ENCODE data around the gene IPPK.
"Not testable (repeated sequence)": the region's sequence is repeated elsewhere in the genome, so short reads cannot be mapped to it uniquely, and the experiment has no call there.

Gene IPPK

DNA sequence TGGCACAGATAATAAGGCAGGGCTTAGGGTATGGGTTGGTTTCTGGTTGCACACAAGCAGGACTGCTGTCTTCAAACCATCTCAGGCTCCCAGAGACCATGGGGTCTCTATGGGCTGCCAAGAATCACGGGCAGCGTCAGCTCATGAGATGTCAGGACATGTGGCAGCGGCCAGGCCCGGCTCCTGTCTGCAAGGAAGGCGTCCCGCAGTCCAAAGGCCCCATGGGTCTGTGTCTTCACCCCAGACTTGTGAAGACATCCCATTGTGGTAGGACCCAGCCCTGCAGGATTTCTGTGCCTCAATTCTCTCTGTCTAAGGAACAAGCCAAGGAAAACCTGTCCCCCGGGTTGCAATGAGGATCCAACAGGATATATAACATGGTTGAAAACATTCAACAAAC lies 32.6 kb downstream of the IPPK start:
- DNase-seq (ENCODE audit: low spot score): no peak

DNA sequence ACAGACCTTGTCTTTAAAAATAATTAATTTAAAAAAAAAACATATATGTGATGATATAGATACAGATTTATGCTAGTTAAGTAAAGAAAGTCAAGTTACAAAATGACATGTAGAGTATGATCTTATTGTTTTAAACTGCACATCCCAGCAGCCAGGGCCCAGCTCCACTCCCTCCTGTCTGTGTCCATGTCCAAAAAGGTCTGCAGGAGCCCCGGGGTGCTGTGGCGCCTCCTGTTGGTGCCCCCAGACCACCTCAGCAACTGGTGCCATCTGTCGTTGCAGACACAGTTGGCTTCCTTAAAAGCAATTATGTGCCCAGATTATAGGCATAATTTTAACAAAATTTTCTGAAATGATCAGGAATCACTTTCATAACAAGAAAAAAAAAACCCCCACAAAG lies 33.3 kb downstream of the IPPK start:
- DNase-seq (ENCODE audit: low spot score): no peak

DNA sequence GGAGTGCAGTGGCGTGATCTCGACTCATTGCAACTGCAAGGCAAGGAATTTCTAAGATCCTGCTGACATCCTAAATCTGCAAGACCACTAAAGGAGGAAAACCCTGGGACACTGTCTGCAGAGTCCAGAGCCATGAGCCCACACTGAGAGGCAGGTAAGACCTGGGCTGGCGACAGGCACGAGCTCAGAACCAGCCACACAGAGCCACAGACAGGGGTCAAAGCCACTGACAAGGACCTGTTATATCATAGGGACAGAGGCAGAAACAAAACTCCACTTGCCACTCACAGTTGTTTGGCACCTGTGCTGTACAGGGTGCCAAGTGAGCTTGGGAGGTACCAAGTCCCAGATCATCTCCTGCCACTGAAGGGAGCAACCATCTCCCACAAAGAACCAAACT lies 34.2 kb downstream of the IPPK start:
- no peak for DNase-seq (ENCODE audit: low spot score)

DNA sequence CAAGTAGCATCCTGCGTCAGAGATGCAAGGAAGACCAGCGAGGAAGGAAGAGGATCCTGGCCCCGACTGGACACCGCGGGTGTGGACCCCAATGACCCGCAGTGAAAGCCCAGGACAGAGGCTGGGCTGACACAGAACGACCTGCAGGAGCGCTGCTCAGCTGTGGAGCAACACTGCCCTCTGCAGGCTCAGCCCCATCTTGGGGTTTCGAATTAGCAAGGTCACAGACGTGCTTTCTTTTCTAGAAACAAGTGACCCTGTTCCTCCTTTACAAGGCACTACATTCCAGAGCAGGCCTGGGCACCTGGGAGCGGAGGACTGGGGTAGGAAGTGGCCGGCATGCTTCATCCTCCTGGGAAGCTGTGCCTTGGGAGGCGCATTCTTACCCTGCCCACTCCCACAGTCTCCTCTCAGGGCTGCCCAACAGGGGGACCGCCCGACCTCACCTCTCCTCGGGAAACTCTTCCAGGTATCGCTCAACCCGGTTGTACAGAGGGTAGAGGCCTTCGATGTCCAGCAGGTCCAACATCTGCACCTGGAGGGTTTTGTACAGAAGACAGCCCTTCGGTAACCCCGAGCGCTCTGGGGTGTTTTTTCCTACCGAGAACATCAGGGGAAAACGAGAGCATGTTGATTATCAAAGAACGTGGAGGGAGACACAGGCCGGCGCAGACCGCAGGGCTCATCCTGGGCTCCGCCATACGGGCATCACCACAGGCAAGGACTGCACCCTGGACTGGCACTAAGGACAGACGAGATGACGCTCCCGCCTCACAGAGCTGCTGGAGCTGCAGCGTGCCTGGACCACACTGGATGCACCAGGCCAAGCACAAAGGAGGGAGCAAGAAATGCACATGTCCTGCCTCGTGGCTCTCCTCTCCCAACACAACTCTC lies 35.0 kb downstream of the IPPK start:
- DNase-seq (ENCODE audit: low spot score): peak; percentile 60

DNA sequence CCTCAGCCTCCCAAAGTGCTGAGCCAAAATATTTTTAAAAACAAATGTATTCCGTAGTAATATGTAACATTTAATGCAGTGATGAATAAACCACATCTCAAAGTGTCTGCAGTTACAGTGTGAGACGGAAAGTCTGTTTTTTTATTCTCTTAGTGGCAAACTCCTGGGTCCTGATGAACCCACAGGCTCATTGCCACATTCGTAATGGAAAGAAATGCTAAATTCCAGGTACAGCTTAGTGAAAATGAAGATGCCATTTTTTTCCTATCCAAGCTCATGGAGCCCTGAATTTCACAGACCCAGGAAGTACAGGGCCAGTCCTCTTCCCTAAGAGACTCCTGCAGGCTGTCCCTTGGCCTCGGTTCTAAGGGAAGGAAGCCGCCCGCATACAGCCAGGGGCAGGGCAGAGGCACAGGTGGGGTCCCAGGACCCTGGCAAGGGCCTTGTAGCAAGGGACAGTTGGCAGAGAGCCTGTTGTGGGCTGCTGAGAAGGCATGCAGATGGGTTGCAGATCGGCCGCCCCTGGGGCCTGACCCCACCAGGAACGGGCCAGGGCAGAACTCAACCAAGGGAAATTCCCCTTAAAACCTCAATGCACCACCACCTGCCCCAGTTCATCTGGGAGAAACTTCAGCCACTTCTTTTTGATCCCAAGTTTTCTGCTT lies 36.2 kb downstream of the IPPK start:
- no peak for DNase-seq (ENCODE audit: low spot score)

DNA sequence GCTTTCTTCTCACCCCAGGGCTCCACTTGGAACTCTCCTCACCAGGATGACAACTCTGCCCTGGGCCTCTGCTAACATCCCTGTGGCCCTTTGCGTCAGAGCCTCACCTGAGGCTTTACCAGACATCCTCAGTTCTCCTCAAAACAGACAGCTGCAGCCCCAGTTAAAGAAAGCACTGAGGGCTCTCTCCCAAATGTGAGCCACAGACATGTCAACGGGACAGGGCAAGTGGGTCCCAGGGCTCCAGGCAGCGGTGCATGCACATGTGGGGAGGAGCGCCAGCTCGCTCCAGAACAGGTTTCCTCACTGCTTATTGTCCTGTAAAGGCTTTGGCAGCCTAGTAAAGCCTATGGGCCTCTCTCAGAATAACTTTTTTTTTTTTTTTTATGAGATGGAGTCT lies 37.3 kb downstream of the IPPK start:
- no peak for DNase-seq (ENCODE audit: low spot score)

DNA sequence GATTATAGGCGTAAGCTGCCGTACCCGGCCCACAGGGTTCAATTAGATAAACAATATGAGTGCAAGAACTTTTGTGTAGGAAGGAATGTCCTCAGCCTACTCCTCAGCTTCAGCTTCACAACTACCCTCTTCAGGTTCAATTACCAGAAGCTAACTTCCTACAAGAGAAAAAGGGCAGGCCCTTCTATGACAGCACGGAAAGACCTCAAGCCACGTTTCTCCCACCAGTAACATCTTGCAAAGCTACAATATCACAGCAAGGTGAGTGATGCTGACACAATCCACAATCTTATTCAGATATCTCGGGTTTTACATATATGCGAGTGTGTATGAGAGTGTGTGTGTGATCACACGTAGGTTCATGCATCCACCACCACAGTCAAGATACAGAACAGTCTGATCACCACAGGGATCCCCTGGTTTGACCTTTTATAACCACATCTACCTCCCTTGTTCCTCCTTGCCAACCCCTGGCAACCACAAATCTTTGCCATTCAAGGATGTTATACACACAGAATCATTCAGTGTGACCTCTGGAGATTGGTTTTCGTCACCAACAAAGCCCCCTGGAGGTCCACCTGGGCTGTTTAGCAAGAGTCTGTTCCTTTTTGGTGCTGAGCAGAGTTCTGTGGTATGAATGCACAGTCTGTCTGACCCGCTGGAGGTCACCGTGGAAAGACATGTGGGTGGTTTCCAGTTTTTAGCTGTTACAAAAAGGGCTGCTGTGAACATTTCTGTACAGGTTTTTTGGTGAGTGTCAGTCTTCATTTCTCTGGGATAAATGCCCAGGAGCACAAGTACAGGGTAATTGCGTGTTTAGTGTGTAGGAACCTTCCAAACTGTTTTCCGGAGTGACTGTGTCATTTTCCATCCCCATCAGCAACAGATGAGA lies 38.2 kb downstream of the IPPK start:
- DNase-seq (ENCODE audit: low spot score): no peak

DNA sequence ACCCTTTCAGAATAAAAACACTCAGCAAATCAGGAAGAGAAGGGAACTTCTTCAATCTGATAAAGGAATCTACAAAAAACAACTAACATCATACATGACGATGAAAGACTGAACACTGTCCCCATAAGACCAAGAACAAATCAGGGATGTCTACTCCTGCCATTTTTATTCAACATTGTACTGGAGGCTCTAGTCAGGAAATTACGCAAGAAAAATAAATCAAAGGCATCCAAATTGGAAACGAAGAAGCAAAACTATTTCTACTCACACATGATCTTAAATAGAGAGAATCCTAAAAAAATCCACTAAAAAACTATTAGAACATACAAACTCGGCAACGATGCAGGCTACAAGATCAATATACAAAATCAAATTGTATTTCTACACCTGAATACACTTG lies 42.3 kb downstream of the IPPK start:
- no peak for DNase-seq (ENCODE audit: low spot score)

DNA sequence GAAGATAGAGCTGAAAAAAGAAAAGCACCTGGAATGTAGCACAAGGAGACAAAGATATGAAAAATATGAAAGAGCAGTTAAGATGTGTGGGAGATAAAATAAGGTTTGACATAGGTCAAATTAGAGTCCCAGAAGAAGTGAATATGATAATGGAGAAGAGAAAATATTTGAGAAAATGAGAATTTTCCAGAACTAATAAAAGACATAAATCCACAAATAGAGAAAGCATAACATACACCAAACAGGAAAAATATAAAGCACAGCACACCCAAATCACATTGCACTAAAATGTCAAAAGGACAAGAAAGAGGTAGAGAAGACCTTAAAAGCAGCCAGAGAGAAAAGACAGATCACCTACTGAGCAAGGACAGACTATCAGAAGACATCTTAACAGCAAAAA lies 43.4 kb downstream of the IPPK start:
- DNase-seq (ENCODE audit: low spot score): no peak

DNA sequence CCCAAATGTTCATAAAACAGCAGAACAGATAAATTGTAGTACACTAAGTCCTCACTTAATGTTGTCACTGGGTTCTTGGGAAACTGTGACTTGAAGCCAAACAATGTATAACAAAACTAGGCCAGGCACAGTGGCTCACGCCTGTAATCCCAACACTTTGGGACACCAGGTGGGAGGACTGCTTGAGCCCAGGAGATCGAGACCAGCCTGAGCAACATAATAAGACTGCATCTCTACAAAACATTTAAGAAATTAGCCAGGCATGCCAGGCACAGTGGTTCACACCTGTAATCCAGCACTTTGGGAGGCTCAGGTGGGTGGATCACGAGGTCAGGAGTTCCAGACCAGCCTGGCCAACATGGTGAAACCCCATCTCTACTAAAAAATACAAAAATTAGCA lies 46.0 kb downstream of the IPPK start:
- DNase-seq (ENCODE audit: low spot score): not testable (repeated sequence)

DNA sequence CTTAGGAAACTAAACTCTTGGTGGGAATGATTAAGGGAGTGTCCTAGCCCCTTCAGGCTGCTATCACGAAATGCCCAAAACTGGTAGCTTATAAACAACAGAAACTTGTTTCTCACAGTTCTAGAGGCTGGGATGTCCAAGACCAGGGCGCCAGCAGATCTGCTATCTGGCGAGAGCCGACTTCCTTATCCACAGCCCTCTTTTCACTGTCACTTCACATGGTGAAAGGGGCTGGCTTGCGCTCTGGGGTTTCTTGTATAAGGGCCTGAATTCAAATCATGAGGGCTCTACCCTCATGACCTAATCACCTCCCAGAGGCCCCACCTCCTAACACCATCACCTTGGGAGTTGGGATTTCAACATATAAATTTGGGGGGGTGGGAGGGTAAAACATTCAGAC lies 49.1 kb downstream of the IPPK start:
- no peak for DNase-seq (ENCODE audit: low spot score)

DNA sequence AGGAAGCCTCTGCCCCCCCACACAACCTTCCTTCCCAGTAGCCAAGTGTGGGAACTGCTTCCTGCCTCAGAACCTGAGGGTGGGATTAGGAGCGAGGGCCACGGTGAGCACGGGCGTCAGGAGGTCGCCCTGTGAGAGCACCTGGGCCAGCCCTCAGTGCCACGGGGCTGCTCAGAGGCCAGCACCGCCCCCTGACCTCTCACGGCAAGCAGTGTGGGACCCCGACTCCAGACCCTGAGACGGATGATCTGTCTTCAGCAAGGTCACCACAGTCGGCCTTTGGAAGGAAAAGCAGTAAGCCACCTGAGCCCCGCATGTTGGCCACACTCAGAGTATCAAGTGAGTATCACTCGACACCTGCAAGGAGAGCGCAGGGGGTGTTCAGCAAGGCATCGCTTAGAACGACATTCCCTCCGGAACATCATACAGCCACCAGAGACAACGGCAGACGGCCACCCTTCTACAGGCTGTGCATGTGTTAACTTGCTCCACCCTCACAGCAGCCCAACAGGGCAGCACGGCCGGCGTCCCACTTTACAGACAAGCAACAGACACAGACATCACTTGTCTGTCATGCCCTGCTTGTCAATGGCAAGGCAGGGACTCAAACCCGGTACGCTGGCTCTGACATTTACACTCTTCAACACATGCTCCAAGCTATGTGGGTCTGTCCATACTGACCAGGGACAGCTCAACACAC lies 50.2 kb downstream of the IPPK start:
- DNase-seq (ENCODE audit: low spot score): no peak

DNA sequence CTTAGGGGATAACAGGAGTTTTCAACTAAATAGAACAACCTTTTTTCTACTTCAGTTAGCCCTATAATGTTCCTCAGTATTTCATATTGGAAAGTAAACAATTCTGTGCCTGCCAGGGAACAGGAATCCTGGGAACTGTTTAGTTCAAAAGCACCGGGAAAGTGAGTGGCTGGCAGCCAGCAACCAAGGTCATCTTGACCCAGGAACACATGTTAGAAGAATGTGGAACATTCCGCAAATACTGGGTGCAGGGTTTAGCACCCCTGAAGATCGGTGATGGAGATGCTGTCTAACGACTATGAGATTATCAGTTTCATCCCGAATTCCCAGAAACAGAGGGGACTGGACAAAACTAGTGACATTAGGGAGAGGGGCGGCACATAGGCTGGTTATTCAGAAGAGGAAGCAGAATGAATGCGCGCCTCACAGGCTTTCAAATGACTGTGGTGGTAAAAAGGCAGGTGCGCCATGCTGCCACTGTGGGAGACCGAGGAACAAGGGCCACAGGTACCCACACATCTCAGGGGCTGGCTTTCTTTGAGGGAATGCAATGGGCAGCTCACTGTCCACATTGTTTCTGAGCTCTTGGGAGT lies 51.2 kb downstream of the IPPK start:
- DNase-seq (ENCODE audit: low spot score): no peak

DNA sequence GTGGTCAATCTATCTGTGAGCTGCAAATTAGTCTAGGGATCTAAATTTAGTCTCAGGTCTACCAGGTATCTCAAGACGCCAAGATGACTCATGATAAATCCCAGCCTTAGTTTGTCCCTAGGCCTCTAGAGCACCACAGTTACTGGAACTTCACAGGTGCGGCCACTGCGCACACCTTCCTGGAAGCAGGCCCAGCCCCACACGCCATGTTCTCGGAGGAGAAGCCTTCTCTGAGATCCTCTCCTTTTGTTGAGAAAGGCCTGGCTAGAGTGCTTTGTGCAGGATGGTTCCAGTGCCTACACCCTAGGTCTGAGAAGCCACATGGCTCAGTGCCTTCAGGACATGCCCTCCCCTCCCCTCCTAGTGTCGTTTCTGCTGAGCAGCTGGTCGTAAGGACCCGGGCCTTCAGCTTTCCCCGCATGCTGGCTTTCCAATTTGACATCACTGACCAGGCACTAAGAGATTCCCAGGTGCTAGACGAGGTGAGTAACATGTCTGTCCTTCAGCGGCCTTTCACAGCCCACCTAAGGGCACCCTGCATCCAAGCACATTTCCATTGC lies 51.9 kb downstream of the IPPK start:
- DNase-seq (ENCODE audit: low spot score): no peak

DNA sequence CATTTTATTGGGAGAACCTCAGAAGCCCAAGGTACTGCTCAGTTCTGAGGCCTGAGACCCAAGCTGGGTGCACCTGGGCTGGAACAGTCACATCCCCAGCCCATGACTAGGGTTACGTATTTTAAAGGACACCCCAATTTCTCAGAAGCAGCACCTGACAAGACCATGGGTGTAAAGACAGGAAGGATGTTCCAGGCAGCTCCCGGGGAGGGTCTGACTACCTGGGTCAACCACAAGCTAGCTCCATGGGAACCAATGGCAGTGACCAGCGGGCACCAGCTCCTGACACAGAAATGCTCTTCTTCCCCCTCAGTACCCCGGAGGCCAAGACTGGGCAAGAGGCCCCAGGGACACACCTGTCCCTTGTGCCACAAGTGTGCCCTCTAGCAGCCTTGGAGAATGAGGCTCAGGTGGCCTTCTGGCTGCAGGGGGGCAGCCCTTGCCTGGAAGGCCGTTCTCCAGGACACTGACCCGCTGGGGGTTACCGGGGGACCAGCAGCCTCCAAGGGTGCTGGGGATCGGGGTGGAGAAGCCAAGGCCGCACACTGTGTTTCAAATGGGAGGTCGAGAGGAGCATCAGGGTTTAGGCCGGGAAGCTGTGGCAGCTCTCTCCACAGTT lies 52.6 kb downstream of the IPPK start:
- no peak for DNase-seq (ENCODE audit: low spot score)

DNA sequence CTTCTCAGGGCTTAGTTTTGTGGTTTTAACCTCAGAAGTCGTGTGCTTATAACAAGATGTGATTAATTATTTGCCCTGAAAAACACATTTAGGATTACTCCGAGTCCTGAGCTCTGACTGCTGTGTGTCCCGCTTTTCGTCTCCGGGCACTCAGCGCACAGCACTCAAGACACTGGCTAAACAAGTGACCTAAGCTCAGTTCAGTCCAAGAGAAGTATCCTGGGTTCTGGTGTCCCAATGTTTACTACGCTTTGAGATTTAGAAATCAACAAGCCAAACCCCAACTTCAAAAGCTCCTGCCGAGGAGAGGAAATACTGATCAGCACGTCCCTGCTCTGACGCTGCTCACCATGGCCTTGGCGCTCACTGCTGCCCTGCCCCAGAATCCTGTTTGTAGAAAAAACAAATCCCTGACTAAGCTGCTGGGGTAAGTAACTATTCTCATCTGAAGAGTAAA lies 53.2 kb downstream of the IPPK start:
- no peak for DNase-seq (ENCODE audit: low spot score)

DNA sequence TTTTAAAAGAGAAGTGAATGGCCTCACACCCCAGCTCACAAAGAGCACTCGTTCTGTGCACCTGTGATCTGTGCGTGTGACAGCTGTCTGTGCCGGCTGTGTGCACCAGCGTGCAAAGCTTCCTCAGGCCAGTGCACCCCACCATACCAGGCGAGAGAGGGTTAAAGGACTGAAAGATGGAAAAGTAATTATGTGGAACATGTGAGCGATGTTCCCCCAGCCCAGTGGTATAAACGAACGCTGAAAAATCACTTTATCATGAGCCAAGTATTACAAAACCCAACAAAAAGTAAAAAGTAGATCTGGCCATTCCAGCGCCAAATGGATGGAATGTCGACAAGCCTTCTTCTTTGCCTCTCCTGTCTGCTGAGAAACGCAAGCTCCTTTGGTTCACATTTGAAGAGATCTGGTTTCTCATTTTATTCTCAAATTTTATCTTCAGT lies 53.7 kb downstream of the IPPK start:
- no peak for DNase-seq (ENCODE audit: low spot score)

DNA sequence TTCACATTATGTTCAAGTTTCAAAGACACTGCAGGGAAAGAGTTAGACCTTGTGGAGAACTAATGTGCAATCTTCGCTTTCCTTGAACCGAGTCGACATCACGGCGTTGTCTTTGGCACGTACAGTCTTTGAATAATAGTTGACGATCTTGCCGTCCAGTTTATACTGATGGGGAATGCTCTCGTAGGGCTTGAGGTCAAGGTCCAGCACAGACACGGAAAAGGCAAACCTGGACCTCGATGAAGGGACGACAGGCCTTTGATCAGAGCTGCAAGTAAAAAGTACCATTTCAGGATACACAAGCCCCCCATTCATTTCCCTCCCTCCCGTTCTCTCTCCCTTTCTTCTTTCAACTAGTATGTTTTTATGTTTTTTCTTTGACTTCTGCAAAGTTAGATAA lies 54.1 kb downstream of the IPPK start:
- DNase-seq (ENCODE audit: low spot score): no peak

DNA sequence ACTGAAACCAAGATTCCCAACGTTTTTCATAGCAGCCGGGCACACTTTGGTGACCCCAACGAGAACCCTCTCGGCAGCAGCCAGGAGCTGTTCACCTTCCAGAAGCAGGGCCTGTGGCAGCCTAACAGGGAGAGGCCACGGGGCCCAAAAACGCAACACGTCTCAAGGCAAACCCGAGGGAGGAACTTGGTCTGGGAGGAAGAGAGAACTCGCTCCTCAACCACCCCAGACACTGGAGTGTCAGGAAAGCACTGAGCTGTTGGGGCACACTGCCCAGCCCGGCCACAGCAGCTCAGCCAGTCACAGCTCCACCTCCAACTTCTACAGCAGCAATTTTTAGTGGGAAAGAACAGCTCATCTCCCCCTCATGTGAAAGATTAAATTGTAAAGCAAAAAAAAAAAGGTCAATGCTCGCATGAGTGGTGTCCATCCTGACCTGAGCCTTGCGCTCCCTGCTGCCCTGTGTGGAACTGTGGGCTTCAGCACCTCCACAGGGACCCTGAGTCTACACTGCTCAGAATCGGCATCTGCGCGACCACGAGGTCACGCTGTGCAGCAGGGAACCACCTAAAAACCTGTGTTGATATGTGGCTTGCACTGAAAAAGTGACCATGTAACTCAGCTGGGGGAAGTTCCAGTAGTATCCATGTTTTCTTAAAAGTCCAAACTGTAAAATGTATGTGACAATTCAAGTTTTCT lies 55.0 kb downstream of the IPPK start:
- DNase-seq (ENCODE audit: low spot score): no peak

DNA sequence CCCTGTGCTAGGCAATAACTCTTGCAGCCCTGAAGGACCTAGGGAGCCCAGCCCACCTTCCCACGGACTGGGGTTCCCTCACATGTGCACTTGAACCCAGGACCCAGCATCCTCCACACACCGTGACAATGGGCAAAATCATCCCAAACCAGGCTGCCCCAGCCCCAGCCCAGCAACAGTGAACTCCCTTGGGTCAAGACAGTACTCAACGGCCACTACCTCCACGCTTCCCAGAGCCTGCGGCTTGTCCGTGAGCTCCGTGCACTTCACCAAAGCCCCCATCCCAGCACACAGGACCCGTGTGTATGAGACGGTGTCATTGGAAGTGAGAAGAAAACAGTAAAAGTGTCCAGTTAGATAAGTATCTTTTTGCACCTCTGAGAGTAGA lies 55.8 kb downstream of the IPPK start:
- DNase-seq (ENCODE audit: low spot score): no peak

Measured in kidney capillary endothelial cell (primary cell).